Activated B cell treated with CpG ODN at 0.5 μM for 24 hours (primary cell): ENCODE measurements around the gene PLCXD1. TPM values are rescaled to one million over a fixed set of nuclear protein-coding genes. Genes with fewer than 3 reads are reported as not detected.
"Not testable (repeated sequence)": the region's sequence is repeated elsewhere in the genome, so short reads cannot be mapped to it uniquely, and the experiment has no call there.

Experiments
- ATAC-seq: fragments of 200-7000 bp; cut with Tn5 transposase; one replicate; pipeline ENCODE4 v1.10.0; 2021; ENCODE audit warnings: low read depth, mild to moderate bottlenecking, moderate library complexity
- CTCF ChIA-PET: fragments of 350-600 bp; sonication (Branson Sonifier 250); formaldehyde crosslinking; loops from one replicate; lab custom pipeline; 2021; ENCODE audit warnings: antibody characterized with exemption; lab: Charles Lee
- POLR2A ChIA-PET: fragments of 350-600 bp; sonication (Branson Sonifier 250); formaldehyde crosslinking; loops from one replicate; lab custom pipeline; 2021; ENCODE audit warnings: antibody characterized with exemption; lab: Charles Lee
- DNase-seq: peaks from one replicate; pipeline ENCODE4 v3.0.0; 2022
- H3K27ac Mint-ChIP-seq: one replicate; pipeline ENCODE4 v1.8.0; 2020; ENCODE audit warnings: mixed read lengths
- H3K27me3 Mint-ChIP-seq: one replicate; pipeline ENCODE4 v1.8.0; 2021; ENCODE audit warnings: mixed read lengths
- H3K36me3 Mint-ChIP-seq: one replicate; pipeline ENCODE4 v1.8.0; 2021; ENCODE audit warnings: low read depth, mixed read lengths
- H3K4me1 Mint-ChIP-seq: one replicate; pipeline ENCODE4 v1.8.0; 2021; ENCODE audit warnings: mixed read lengths
- H3K4me3 Mint-ChIP-seq: one replicate; pipeline ENCODE4 v1.8.0; 2020; ENCODE audit warnings: mild to moderate bottlenecking, mixed read lengths
- H3K9me3 Mint-ChIP-seq: one replicate; pipeline ENCODE4 v1.8.0; 2020; ENCODE audit warnings: mixed read lengths
- CTCF ChIP-seq: fragments of 200-600 bp; IDR thresholded peaks from one replicate; pipeline ENCODE4 v1.8.0; 2022; ENCODE audit warnings: antibody characterized with exemption, mild to moderate bottlenecking
- intact Hi-C: fragments of 100-400 bp; cut with micrococcal nuclease; formaldehyde crosslinking; loops from one replicate; pipeline ENCODE4 v1.15.1; 2024
- total RNA-seq: library from RNA; stranded (reverse); gene quantifications from 2 replicates; pipeline ENCODE4 v1.2.3, GENCODE V29; 2022

PLCXD1 gene
- total RNA-seq, 1 donor from 2014 or later = 23.8 TPM

- no peaks in the 10 kb centered on the region for H3K27me3 Mint-ChIP-seq
These were observed 19.2 kb upstream of the PLCXD1 start for GRCh38 chrX:261919-262352.

GRCh38 chrX:262381-262909, 18.7 kb upstream of the PLCXD1 start:
- intact Hi-C loops = no loop called here
- Mint-ChIP-seq H3K27ac (no peak overlapping the region), H3K27me3 (no peaks in the 10 kb centered on the region), H3K4me1 (no peaks in the 10 kb centered on the region), H3K4me3 (no peak overlapping the region), H3K9me3 (no peaks in the 10 kb centered on the region), H3K36me3 (no peaks in the 10 kb centered on the region)
- ATAC-seq (no peak), DNase-seq (peak; percentile 13)
- CTCF ChIA-PET = no interaction called here
- TF ChIP-seq CTCF = no peak
- POLR2A ChIA-PET = no interaction called here

More at GRCh38 chrX:261919-262352, 19.2 kb upstream of the PLCXD1 start:
- ATAC-seq = no peak
- H3K27ac Mint-ChIP-seq = no peak overlapping the region
- peak; percentile 10 for DNase-seq
- ChIA-PET CTCF (no interaction called here), POLR2A (no interaction called here)
- H3K36me3 Mint-ChIP-seq = no peaks in the 10 kb centered on the region
- H3K4me3 Mint-ChIP-seq = no peak overlapping the region
- no peak for TF ChIP-seq CTCF
- H3K9me3 Mint-ChIP-seq = no peaks in the 10 kb centered on the region
- intact Hi-C loops = no loop called here
- no peaks in the 10 kb centered on the region for H3K4me1 Mint-ChIP-seq

GRCh38 chrX:264006-264405, 17.2 kb upstream of the PLCXD1 start:
- ATAC-seq, H3K27ac Mint-ChIP-seq, H3K4me3 Mint-ChIP-seq, H3K27me3 Mint-ChIP-seq, H3K4me1 Mint-ChIP-seq, POLR2A ChIA-PET, intact Hi-C loops, H3K36me3 Mint-ChIP-seq, CTCF ChIA-PET, DNase-seq, H3K9me3 Mint-ChIP-seq: not testable (repeated sequence)

- ChIA-PET POLR2A (no interaction called here), CTCF (no interaction called here)
- no peaks in the 10 kb centered on the region for H3K9me3 Mint-ChIP-seq
- ATAC-seq = no peak
- no peak overlapping the region for H3K4me3 Mint-ChIP-seq
- no peak for DNase-seq
- H3K27me3 Mint-ChIP-seq = no peaks in the 10 kb centered on the region
- no peaks in the 10 kb centered on the region for H3K36me3 Mint-ChIP-seq
- no peaks in the 10 kb centered on the region for H3K4me1 Mint-ChIP-seq
- H3K27ac Mint-ChIP-seq = no peak overlapping the region
- TF ChIP-seq CTCF = no peak
- intact Hi-C loops = no loop called here
These were observed 16.3 kb upstream of the PLCXD1 start for GRCh38 chrX:264634-265455.

- CTCF ChIA-PET = no interaction called here
- ATAC-seq (no peak), DNase-seq (no peak)
- H3K9me3 Mint-ChIP-seq = no peaks in the 10 kb centered on the region
- no peaks in the 10 kb centered on the region for H3K4me1 Mint-ChIP-seq
- no peak overlapping the region for H3K27ac Mint-ChIP-seq
- intact Hi-C loops = no loop called here
- no peak overlapping the region for H3K4me3 Mint-ChIP-seq
- no peaks in the 10 kb centered on the region for H3K27me3 Mint-ChIP-seq
- POLR2A ChIA-PET = no interaction called here
- no peaks in the 10 kb centered on the region for H3K36me3 Mint-ChIP-seq
- TF ChIP-seq CTCF = no peak
These were observed 15.7 kb upstream of the PLCXD1 start for GRCh38 chrX:265502-265901.
